ENCODE measurements around the gene PLPP4.

PLPP4 gene

GRCh38 chr10:120457431-120458172 lies 575 bp downstream of the PLPP4 start:
- no peak for DNase-seq

- DNase-seq, result no peak
Observed at GRCh38 chr10:120458432-120458831, 1.4 kb downstream of the PLPP4 start.

GRCh38 chr10:120459185-120459584 lies 2.2 kb downstream of the PLPP4 start:
- no peak for DNase-seq

- DNase-seq, result no peak
Observed at GRCh38 chr10:120460186-120460585, 3.2 kb downstream of the PLPP4 start.

- no peak for DNase-seq
Observed at GRCh38 chr10:120460776-120461175, 3.7 kb downstream of the PLPP4 start.

- DNase-seq, result no peak
Observed at GRCh38 chr10:120462018-120462682, 5.1 kb downstream of the PLPP4 start.

GRCh38 chr10:120465138-120465537 lies 8.1 kb downstream of the PLPP4 start:
- no peak for DNase-seq

- no peak for DNase-seq
Observed at GRCh38 chr10:120466006-120466405, 9.0 kb downstream of the PLPP4 start.

GRCh38 chr10:120473593-120473992 lies 16.6 kb downstream of the PLPP4 start:
- no peak for DNase-seq

- no peak for DNase-seq
Observed at GRCh38 chr10:120474956-120475355, 17.9 kb downstream of the PLPP4 start.

GRCh38 chr10:120475844-120476791 lies 19.1 kb downstream of the PLPP4 start:
- no peak for DNase-seq

GRCh38 chr10:120477021-120477742 lies 20.2 kb downstream of the PLPP4 start:
- no peak for DNase-seq

GRCh38 chr10:120477743-120478141 lies 20.7 kb downstream of the PLPP4 start:
- no peak for DNase-seq

GRCh38 chr10:120478386-120478785 lies 21.4 kb downstream of the PLPP4 start:
- DNase-seq, result no peak

GRCh38 chr10:120479506-120479905 lies 22.5 kb downstream of the PLPP4 start:
- no peak for DNase-seq

GRCh38 chr10:120480065-120480600 lies 23.1 kb downstream of the PLPP4 start:
- DNase-seq, result no peak

GRCh38 chr10:120480848-120481247 lies 23.8 kb downstream of the PLPP4 start:
- no peak for DNase-seq

- no peak for DNase-seq
Observed at GRCh38 chr10:120483006-120483405, 26.0 kb downstream of the PLPP4 start.

- no peak for DNase-seq
Observed at GRCh38 chr10:120483651-120484301, 26.7 kb downstream of the PLPP4 start.

GRCh38 chr10:120485946-120486345 lies 28.9 kb downstream of the PLPP4 start:
- DNase-seq, result no peak

- no peak for DNase-seq
Observed at GRCh38 chr10:120486671-120487205, 29.7 kb downstream of the PLPP4 start.

GRCh38 chr10:120490288-120490687 lies 33.3 kb downstream of the PLPP4 start:
- DNase-seq, result no peak
